Neuronal stem cell (in vitro differentiated cells): ENCODE measurements around the gene FAM120B.

ENCODE experiments used
- DNase-seq: peaks from one replicate; pipeline ENCODE4 v3.0.0-alpha.2; 2013; ENCODE audit warnings: low spot score
- H2AFZ ChIP-seq: one replicate; pipeline ENCODE4 v1.6.1; 2013; ENCODE audit warnings: mild to moderate bottlenecking, low read length, inconsistent platforms
- H2AK5ac ChIP-seq: 2 replicates; pipeline ENCODE4 v1.6.1; 2013; ENCODE audit warnings: low read depth, mild to moderate bottlenecking, inconsistent platforms, low read length, moderate library complexity, mixed read lengths
- H2BK120ac ChIP-seq: 2 replicates; pipeline ENCODE4 v1.6.1; 2013; ENCODE audit warnings: low read depth, mild to moderate bottlenecking, inconsistent platforms, low read length, moderate library complexity, mixed read lengths
- H2BK12ac ChIP-seq: one replicate; pipeline ENCODE4 v1.6.1; 2013; ENCODE audit warnings: low read length, inconsistent platforms
- H2BK15ac ChIP-seq: 2 replicates; pipeline ENCODE4 v1.6.1; 2013; ENCODE audit warnings: mild to moderate bottlenecking, low read length, inconsistent platforms, mixed read lengths
- H2BK5ac ChIP-seq: one replicate; pipeline ENCODE4 v1.6.1; 2013; ENCODE audit warnings: inconsistent platforms, mild to moderate bottlenecking, low read length, moderate library complexity
- H3K14ac ChIP-seq: one replicate; pipeline ENCODE4 v1.6.1; 2013; ENCODE audit warnings: low read length, inconsistent platforms
- H3K18ac ChIP-seq: 2 replicates; pipeline ENCODE4 v1.6.1; 2013; ENCODE audit warnings: low read length, inconsistent platforms
- H3K23ac ChIP-seq: 2 replicates; pipeline ENCODE4 v1.6.1; 2013; ENCODE audit warnings: low read depth, mild to moderate bottlenecking, mixed read lengths, low read length, inconsistent platforms; ENCODE audit not compliant: poor library complexity
- H3K27ac ChIP-seq: replicated peaks from 3 replicates; pipeline ENCODE4 v1.5.1; 2013; ENCODE audit warnings: low read length, inconsistent platforms
- H3K27me3 ChIP-seq, 3 experiments: 2 replicates each; pipeline ENCODE4 v1.6.1; 2013; ENCODE audit warnings: low read length in 3 of 3, mild to moderate bottlenecking in 2 of 3, inconsistent platforms in 1 of 3, low read depth in 1 of 3, mixed read lengths in 1 of 3, moderate library complexity in 1 of 3; ENCODE audit not compliant: control insufficient read depth in 3 of 3, insufficient read depth in 3 of 3
- H3K36me3 ChIP-seq, 2 donors: replicated peaks in 1 of 2; 2 replicates each; pipeline ENCODE4 v1.6.1; 2013; ENCODE audit warnings: low read length in 2 of 2; ENCODE audit not compliant: control insufficient read depth in 2 of 2, insufficient read depth in 2 of 2
- H3K4ac ChIP-seq: 2 replicates; pipeline ENCODE4 v1.6.1; 2013; ENCODE audit warnings: inconsistent platforms, mild to moderate bottlenecking, low read length, moderate library complexity
- H3K4me1 ChIP-seq, 2 donors: 1 replicate in 1 of 2; 2 replicates in 1 of 2; pipeline ENCODE4 v1.6.1; 2013; ENCODE audit warnings: low read length in 2 of 2, low read depth in 1 of 2; ENCODE audit not compliant: control insufficient read depth in 2 of 2, insufficient read depth in 1 of 2
- H3K4me2 ChIP-seq: one replicate; pipeline ENCODE4 v1.6.1; 2013; ENCODE audit warnings: mild to moderate bottlenecking, low read length, inconsistent platforms; ENCODE audit not compliant: insufficient read depth, poor library complexity, severe bottlenecking
- H3K4me3 ChIP-seq, 2 donors: 2 replicates each; pipeline ENCODE4 v1.5.1; 2013; ENCODE audit warnings: low read length in 2 of 2, mild to moderate bottlenecking in 2 of 2, inconsistent platforms in 1 of 2, moderate library complexity in 1 of 2
- H3K79me1 ChIP-seq: one replicate; pipeline ENCODE4 v1.6.1; 2013; ENCODE audit warnings: low read depth, mild to moderate bottlenecking, inconsistent platforms, low read length, moderate library complexity
- H3K9ac ChIP-seq: one replicate; pipeline ENCODE4 v1.6.1; 2013; ENCODE audit warnings: mild to moderate bottlenecking, low read depth, low read length, inconsistent platforms; ENCODE audit not compliant: poor library complexity
- H3K9me3 ChIP-seq, 2 donors: replicated peaks in 1 of 2; 2 replicates each; pipeline versions ENCODE3 to v1.6.1; 2013; ENCODE audit warnings: low read length in 2 of 2, mild to moderate bottlenecking in 2 of 2, inconsistent platforms in 1 of 2, low read depth in 1 of 2, mixed read lengths in 1 of 2, moderate library complexity in 1 of 2; ENCODE audit not compliant: control insufficient read depth in 2 of 2, insufficient read depth in 1 of 2
- H4K8ac ChIP-seq: one replicate; pipeline ENCODE4 v1.6.1; 2013; ENCODE audit warnings: low read depth, mild to moderate bottlenecking, inconsistent platforms, low read length, moderate library complexity
- H4K91ac ChIP-seq: one replicate; pipeline ENCODE4 v1.6.1; 2013; ENCODE audit warnings: low read length, low read depth, mild to moderate bottlenecking, inconsistent platforms; ENCODE audit not compliant: poor library complexity
- WGBS, 2 donors: extraction: QIAGEN DNeasy Blood & Tissue Kit; methylation state at CpG; one replicate each; pipeline ENCODE4 v1.1.7; 2013; ENCODE audit warnings: missing lambda C conversion rate in 2 of 2, mixed read lengths in 1 of 2; ENCODE audit not compliant: insufficient read length in 2 of 2, insufficient replicate concordance in 1 of 2; ENCODE audit errors: extremely low coverage in 2 of 2; 5-methylcytosine and 5-hydroxymethylcytosine counted together

FAM120B gene

DNA sequence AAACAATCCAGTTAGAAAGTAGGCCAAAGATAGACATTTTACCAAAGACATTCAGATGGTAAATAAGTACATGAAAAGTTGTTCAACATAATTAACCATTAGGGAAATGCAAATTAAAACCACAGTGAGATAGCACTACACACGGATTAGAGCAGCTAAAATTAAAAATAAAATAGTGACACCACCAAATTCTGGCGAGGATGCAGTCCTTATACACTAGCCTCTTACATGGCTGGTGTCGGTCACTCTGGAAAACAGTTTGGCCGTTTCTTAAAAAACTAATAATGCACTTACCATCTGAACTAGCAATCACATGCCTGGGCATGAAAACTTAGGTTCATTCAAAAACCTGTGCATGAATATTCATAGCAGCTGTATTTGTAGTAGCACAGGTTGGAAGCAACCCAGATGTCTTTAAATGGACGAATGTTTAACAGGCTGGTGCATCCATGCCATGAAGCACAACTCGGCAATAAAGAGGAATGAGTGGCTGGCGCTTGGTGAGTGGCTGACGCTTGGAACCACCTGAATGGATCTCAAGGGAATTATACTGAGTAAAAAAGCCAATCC is 77.0 kb downstream of the FAM120B start:
- no peak for DNase-seq
- Histone ChIP-seq H3K4me2 (no peak overlapping the region), H2AK5ac (no peak overlapping the region), H3K18ac (no peak overlapping the region), H2BK15ac (no peak overlapping the region), H2BK5ac (no peak overlapping the region), H2AFZ (no peak overlapping the region), H3K9me3 (no peaks in the 10 kb centered on the region), H4K91ac (no peak overlapping the region), H4K8ac (no peak overlapping the region), H3K36me3 (peaks cover 3 to 13% of the 10 kb centered on the region in 2 donors), H3K27me3 (peaks cover 0 to 2% (median 0%) of the 10 kb centered on the region in 3 experiments), H3K23ac (no peak overlapping the region), H2BK12ac (no peak overlapping the region), H3K4me1 (peaks cover 4 to 24% of the 10 kb centered on the region in 2 donors), H3K9ac (no peak overlapping the region), H3K4ac (no peak overlapping the region), H3K4me3 (no peak overlapping the region), H3K14ac (no peak overlapping the region), H2BK120ac (no peak overlapping the region), H3K79me1 (no peaks in the 10 kb centered on the region), H3K27ac (no peak overlapping the region)
- WGBS, 2 donors, result no CpG with 5 or more reads among the region's 8 CpGs

DNA sequence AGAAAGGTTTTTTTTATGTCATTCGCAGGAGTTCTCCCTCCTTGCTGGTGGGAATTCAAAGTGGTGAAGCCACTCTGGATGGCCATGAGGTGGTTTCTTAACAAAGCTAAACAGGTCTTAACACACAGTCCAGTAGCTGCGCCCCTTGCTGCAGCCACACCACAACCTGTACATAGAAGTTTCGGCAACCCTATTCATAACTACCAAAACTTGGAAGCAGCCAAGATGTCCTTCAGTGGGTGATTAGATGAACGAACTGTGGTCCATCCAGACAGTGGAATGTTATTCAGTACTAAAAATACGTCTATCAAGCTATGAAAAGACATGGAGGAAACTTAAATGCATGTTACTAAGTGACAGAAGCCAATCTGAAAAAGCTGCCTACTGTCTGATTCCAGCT is 78.9 kb downstream of the FAM120B start:
- H3K9ac ChIP-seq, result no peak overlapping the region
- no peak overlapping the region for H3K4ac ChIP-seq

DNA sequence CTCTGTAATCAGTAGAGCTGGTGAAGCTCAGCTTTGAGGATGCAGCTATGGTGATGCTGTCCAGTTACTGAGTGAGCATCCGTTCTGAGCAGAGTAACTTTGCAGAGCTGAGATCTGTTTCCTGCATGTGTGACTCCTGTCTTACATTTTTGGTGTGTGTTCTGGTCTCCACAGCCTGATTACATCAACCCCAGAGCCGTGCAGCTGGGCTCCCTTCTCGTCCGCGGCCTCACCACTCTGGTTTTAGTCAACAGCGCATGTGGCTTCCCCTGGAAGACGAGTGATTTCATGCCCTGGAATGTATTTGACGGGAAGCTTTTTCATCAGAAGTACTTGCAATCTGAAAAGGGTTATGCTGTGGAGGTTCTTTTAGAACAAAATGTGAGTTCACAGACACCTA is 81.6 kb downstream of the FAM120B start:
- Histone ChIP-seq H3K9me3 (peaks cover 0 to 2% of the 10 kb centered on the region in 2 donors), H3K14ac (no peak overlapping the region), H3K4ac (no peak overlapping the region), H2AK5ac (no peak overlapping the region), H3K4me3 (peak overlapping the region in 1 of 2 donors; percentile 18), H2BK5ac (no peak overlapping the region), H3K18ac (no peak overlapping the region), H2BK12ac (no peak overlapping the region), H3K23ac (no peak overlapping the region), H2BK15ac (no peak overlapping the region), H3K4me2 (no peak overlapping the region), H4K8ac (no peak overlapping the region), H3K4me1 (peaks cover 4 to 24% of the 10 kb centered on the region in 2 donors), H4K91ac (no peak overlapping the region), H3K79me1 (no peaks in the 10 kb centered on the region), H3K27ac (no peak overlapping the region), H2AFZ (no peak overlapping the region), H3K36me3 (peaks cover 6 to 54% of the 10 kb centered on the region in 2 donors), H3K27me3 (peaks cover 0 to 2% (median 0%) of the 10 kb centered on the region in 3 experiments), H3K9ac (no peak overlapping the region), H2BK120ac (no peak overlapping the region)
- no CpG with 5 or more reads among the region's 8 CpGs for WGBS, 2 donors
- no peak for DNase-seq

More for the DNA sequence above, 78.9 kb downstream of the FAM120B start:
- Histone ChIP-seq H2BK15ac (no peak overlapping the region), H4K91ac (no peak overlapping the region), H3K79me1 (no peaks in the 10 kb centered on the region), H2BK5ac (no peak overlapping the region), H3K4me1 (peaks cover 4 to 24% of the 10 kb centered on the region in 2 donors), H3K9me3 (no peaks in the 10 kb centered on the region), H3K27ac (no peak overlapping the region), H3K4me2 (no peak overlapping the region), H3K4me3 (no peak overlapping the region), H3K36me3 (peaks cover 3 to 32% of the 10 kb centered on the region in 2 donors), H2BK120ac (no peak overlapping the region), H3K27me3 (peaks cover 0 to 2% (median 0%) of the 10 kb centered on the region in 3 experiments), H3K18ac (no peak overlapping the region), H2BK12ac (no peak overlapping the region), H4K8ac (no peak overlapping the region), H2AK5ac (no peak overlapping the region), H3K23ac (no peak overlapping the region), H3K14ac (no peak overlapping the region), H2AFZ (no peak overlapping the region)
- no peak for DNase-seq
- WGBS, 2 donors, result no CpG with 5 or more reads among the region's 5 CpGs

DNA sequence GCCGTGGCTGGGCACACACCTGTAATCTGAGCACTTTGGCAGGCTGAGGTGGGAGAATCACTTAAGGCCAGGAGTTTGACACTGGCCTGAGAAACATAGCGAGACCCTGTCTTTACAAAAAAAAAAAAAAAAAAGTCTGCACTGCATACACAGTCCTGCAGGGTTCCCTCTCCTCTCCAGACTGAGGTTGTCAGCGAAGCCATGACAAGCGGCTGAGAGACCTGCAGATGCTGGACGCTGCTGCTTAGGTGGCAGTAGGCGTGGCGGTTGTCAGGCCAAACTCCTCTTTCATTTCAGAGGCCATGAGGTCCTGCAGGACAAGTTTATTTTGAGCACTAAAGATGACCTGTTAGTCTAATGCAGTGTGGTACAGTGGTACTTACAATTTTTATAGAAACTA is 86.5 kb downstream of the FAM120B start:
- no peaks in the 10 kb centered on the region for H3K79me1 ChIP-seq
- H3K9ac ChIP-seq, result no peak overlapping the region
- H2BK12ac ChIP-seq, result no peak overlapping the region
- H3K27me3 ChIP-seq, result no peaks in the 10 kb centered on the region
- H3K14ac ChIP-seq, result no peak overlapping the region
- H2BK5ac ChIP-seq, result no peak overlapping the region
- H2AFZ ChIP-seq, result no peak overlapping the region
- H3K23ac ChIP-seq, result no peak overlapping the region
- no peak overlapping the region for H2AK5ac ChIP-seq
- WGBS, 2 donors, result no CpG with 5 or more reads among the region's 7 CpGs
- peaks cover 20 to 94% of the 10 kb centered on the region in 2 donors for H3K36me3 ChIP-seq
- H3K4me2 ChIP-seq, result no peak overlapping the region
- H3K9me3 ChIP-seq, result peaks cover 6 to 8% of the 10 kb centered on the region in 2 donors
- no peak overlapping the region for H3K4ac ChIP-seq
- H2BK120ac ChIP-seq, result no peak overlapping the region
- H2BK15ac ChIP-seq, result no peak overlapping the region
- H3K27ac ChIP-seq, result no peak overlapping the region
- no peak overlapping the region for H4K91ac ChIP-seq
- H3K4me1 ChIP-seq, result peaks cover 0 to 3% of the 10 kb centered on the region in 2 donors
- no peak overlapping the region for H3K4me3 ChIP-seq
- no peak overlapping the region for H4K8ac ChIP-seq
- DNase-seq, result no peak
- no peak overlapping the region for H3K18ac ChIP-seq
